ENCODE measurements around the gene CLBA1. TPM values are rescaled to one million over a fixed set of nuclear protein-coding genes. Genes with fewer than 3 reads are reported as not detected.

CLBA1 gene
- total RNA-seq, 4 donors from 2014 or later: 10.1 to 21.0 (median 12.8) TPM

DNA sequence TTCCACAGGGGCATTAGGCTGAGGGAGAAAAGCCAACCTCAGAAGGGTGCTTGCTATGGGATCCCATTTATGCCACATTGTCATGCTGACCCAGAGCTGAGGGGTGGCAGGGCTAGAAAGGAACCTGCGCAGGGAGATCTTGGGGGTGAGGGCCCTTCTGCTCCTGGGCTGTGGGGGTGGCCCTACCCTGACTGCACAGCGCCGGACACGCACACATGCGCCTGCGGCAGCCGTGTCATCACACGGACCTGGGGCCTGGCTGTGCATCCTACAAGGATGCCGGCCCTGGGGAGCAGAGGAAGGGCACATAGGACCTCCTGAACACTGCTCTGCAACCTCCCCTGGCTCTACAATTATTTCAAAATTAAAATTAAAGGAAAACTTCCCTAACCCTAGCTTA, 28.4 kb downstream of the CLBA1 start:
- Histone ChIP-seq H3K4me3 (no peak overlapping the region), H3K36me3 (peaks cover 0 to 22% (median 0%) of the 10 kb centered on the region in 3 donors), H3K27me3 (no peaks in the 10 kb centered on the region), H3K4me1 (peaks cover 0 to 8% (median under 1%) of the 10 kb centered on the region in 4 donors), H3K27ac (no peak overlapping the region), H3K9me3 (no peaks in the 10 kb centered on the region)
- DNase-seq (ENCODE audit: low spot score in 2 of 2): no peak
- WGBS, 2 donors: 77 to 86% methylated on average over 8 to 9 of the region's 9 CpGs
- TF ChIP-seq, protein P1, sequence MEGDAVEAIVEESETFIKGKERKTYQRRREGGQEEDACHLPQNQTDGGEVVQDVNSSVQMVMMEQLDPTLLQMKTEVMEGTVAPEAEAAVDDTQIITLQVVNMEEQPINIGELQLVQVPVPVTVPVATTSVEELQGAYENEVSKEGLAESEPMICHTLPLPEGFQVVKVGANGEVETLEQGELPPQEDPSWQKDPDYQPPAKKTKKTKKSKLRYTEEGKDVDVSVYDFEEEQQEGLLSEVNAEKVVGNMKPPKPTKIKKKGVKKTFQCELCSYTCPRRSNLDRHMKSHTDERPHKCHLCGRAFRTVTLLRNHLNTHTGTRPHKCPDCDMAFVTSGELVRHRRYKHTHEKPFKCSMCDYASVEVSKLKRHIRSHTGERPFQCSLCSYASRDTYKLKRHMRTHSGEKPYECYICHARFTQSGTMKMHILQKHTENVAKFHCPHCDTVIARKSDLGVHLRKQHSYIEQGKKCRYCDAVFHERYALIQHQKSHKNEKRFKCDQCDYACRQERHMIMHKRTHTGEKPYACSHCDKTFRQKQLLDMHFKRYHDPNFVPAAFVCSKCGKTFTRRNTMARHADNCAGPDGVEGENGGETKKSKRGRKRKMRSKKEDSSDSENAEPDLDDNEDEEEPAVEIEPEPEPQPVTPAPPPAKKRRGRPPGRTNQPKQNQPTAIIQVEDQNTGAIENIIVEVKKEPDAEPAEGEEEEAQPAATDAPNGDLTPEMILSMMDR (IDR thresholded peaks at IDR 0.05): no peak
- TF ChIP-seq POLR2A (IDR thresholded peaks at IDR 0.05): no peak
- TF ChIP-seq EP300 (IDR thresholded peaks at IDR 0.05): no peak

DNA sequence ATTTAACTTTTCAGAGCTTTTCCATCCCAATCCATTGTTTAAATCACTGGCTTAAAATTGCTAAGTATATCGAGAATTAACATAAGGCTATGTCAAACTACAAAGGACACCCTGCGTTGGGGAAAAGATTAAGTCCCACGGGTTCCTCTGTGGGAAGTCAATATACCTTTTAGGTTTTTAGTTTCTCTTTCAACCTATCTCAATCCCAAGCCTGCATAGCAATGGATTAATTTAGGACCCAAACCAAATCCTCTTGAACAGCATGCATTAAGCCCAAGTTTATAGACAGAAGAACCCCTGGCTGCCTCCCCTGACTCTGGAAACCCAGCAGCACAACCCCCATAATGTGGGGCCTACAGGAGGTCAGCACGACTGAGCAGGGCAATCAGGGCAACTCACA, 29.0 kb downstream of the CLBA1 start:
- no peak overlapping the region for H3K27ac ChIP-seq
- 64 to 66% methylated on average over 4 of the region's 4 CpGs for WGBS, 2 donors
- DNase-seq (ENCODE audit: low spot score in 2 of 2): no peak
- H3K4me1 ChIP-seq: peaks cover 0 to 14% (median 6%) of the 10 kb centered on the region in 4 donors
- TF ChIP-seq POLR2A (IDR thresholded peaks at IDR 0.05): no peak
- TF ChIP-seq, protein P1 (IDR thresholded peaks at IDR 0.05): no peak
- TF ChIP-seq EP300 (IDR thresholded peaks at IDR 0.05): no peak
- H3K9me3 ChIP-seq: no peaks in the 10 kb centered on the region
- peaks cover 0 to 21% (median 0%) of the 10 kb centered on the region in 3 donors for H3K36me3 ChIP-seq
- no peaks in the 10 kb centered on the region for H3K27me3 ChIP-seq
- H3K4me3 ChIP-seq: no peak overlapping the region

DNA sequence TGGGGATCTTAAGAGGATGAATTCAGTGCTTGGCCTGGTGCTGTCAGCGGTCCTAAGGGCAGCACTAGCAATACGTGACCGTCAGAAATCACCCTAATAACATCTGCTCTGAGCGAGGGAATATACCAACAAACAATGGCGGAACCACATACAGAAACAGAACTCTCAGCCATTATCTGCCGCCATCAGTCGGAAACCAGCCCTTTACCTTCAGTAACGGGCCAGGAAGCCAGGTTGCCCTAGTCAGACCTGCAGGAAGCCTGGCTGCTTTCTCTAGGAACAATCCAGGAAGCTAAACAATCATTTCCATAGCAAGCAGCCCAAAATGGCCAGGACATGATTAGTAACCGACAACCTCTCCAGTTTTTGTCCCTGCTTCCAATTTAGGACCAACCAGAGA, 29.7 kb downstream of the CLBA1 start:
- no peaks in the 10 kb centered on the region for H3K9me3 ChIP-seq
- peaks cover 0 to 15% (median 0%) of the 10 kb centered on the region in 3 donors for H3K36me3 ChIP-seq
- no peak for DNase-seq (ENCODE audit: low spot score in 2 of 2)
- no peaks in the 10 kb centered on the region for H3K27me3 ChIP-seq
- WGBS, 2 donors: 68 to 72% methylated on average over 9 of the region's 9 CpGs
- H3K4me1 ChIP-seq: peaks cover 0 to 20% (median 11%) of the 10 kb centered on the region in 4 donors
- TF ChIP-seq, protein P1 (IDR thresholded peaks at IDR 0.05): no peak
- TF ChIP-seq POLR2A (IDR thresholded peaks at IDR 0.05): no peak
- no peak overlapping the region for H3K4me3 ChIP-seq
- H3K27ac ChIP-seq: no peak overlapping the region

DNA sequence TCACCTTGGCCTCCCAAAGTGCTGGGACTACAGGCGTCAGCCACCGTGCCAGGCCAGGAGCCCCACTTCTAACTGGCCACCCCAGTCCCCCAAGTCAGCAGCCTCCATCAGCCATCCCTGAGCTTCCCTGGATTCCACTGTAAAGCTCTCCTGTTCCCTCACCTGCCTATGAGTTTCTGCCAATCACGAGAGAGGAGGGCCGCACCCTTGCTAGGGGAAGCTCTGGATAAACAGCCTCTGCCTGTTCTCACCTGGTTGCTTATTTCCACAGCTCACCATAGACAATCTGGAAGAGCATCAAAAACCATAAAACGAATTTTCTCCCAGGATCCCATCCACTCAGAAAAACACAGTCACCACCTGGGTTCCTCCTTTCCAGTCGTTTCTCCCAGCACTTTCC, 30.3 kb downstream of the CLBA1 start:
- DNase-seq (ENCODE audit: low spot score in 2 of 2): no peak
- 74 to 76% methylated on average over 6 of the region's 6 CpGs for WGBS, 2 donors

DNA sequence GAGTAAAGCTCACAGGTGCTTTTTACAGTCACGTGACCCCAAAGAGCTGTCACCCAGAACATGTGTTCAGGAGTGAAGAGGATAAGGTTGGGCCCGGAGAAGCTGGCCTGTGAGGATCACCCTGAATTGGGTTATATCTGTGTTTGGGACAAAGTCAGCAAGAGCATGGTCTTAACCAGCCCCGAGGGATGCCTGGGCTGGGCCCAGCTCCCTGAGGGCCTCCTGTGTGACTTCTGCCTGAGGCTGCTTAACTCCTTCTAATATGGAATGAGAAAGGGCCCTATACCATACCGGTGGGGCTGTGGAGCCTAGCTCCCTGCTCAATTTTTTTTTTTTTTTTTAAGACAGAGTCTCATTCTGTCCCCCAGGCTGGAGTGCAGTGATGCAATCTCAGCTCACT, 32.8 kb downstream of the CLBA1 start:
- WGBS, 2 donors: 77 to 81% methylated on average over 4 of the region's 4 CpGs
- no peak for TF ChIP-seq POLR2A (IDR thresholded peaks at IDR 0.05)
- no peak for TF ChIP-seq EP300 (IDR thresholded peaks at IDR 0.05)
- TF ChIP-seq, protein P1 (IDR thresholded peaks at IDR 0.05): no peak
- H3K4me3 ChIP-seq: no peak overlapping the region
- H3K9me3 ChIP-seq: no peaks in the 10 kb centered on the region
- H3K27ac ChIP-seq: no peak overlapping the region
- H3K36me3 ChIP-seq: no peaks in the 10 kb centered on the region
- H3K4me1 ChIP-seq: peaks cover 0 to 34% (median 14%) of the 10 kb centered on the region in 4 donors
- no peak for DNase-seq (ENCODE audit: low spot score in 2 of 2)
- H3K27me3 ChIP-seq: no peaks in the 10 kb centered on the region

More for the DNA sequence above, 30.3 kb downstream of the CLBA1 start:
- TF ChIP-seq EP300 (IDR thresholded peaks at IDR 0.05): no peak
- TF ChIP-seq POLR2A (IDR thresholded peaks at IDR 0.05): no peak
- TF ChIP-seq, protein P1 (IDR thresholded peaks at IDR 0.05): no peak
- H3K9me3 ChIP-seq: no peaks in the 10 kb centered on the region
- H3K36me3 ChIP-seq: peaks cover 0 to 10% (median 0%) of the 10 kb centered on the region in 3 donors
- H3K4me1 ChIP-seq: peaks cover 0 to 25% (median 12%) of the 10 kb centered on the region in 4 donors
- no peak overlapping the region for H3K4me3 ChIP-seq
- no peak overlapping the region for H3K27ac ChIP-seq
- H3K27me3 ChIP-seq: no peaks in the 10 kb centered on the region
